ENCODE data around the gene SEMA3A. TPM values are rescaled to one million over a fixed set of nuclear protein-coding genes. Genes with fewer than 3 reads are reported as not detected.

SEMA3A gene
- total and polyA plus RNA-seq, 4 donors, result 0.13 to 0.56 (median 0.20) TPM

- Histone ChIP-seq H3K36me3 (ENCODE audit: control insufficient read depth in 4 of 4, insufficient read depth in 3 of 4, low read depth in 1 of 4, low read length in 3 of 4) (no peaks in the 10 kb centered on the region), H3K9ac (ENCODE audit: low read depth in 1 of 2, low read length in 2 of 2) (no peak overlapping the region), H3K9me3 (ENCODE audit: control insufficient read depth in 4 of 4, low read length in 3 of 4) (no peaks in the 10 kb centered on the region), H3K27ac (ENCODE audit: low read depth in 1 of 2, low read length in 2 of 2) (no peak overlapping the region), H3K27me3 (ENCODE audit: control insufficient read depth in 4 of 4, insufficient read depth in 4 of 4, low read length in 3 of 4) (peaks cover 0 to 2% (median 0%) of the 10 kb centered on the region in 4 donors), H3K4me3 (ENCODE audit: low read depth in 1 of 3, low read length in 3 of 3) (no peak overlapping the region), H3K4me1 (ENCODE audit: control insufficient read depth in 4 of 4, insufficient read depth in 4 of 4, low read length in 3 of 4) (no peaks in the 10 kb centered on the region)
- no peak for TF ChIP-seq MAX (IDR thresholded peaks at IDR 0.05)
- TF ChIP-seq REST (IDR thresholded peaks at IDR 0.05), result no peak
- no peak for DNase-seq (ENCODE audit: low spot score)
- WGBS, result 67% methylated on average over 3 of the region's 3 CpGs
Measured at GRCh38 chr7:84002348-84002747, 192.2 kb downstream of the SEMA3A start.

- Histone ChIP-seq H3K9ac (ENCODE audit: low read depth in 1 of 2, low read length in 2 of 2) (no peak overlapping the region), H3K4me3 (ENCODE audit: low read depth in 1 of 3, low read length in 3 of 3) (no peak overlapping the region), H3K36me3 (ENCODE audit: control insufficient read depth in 4 of 4, insufficient read depth in 3 of 4, low read depth in 1 of 4, low read length in 3 of 4) (no peaks in the 10 kb centered on the region), H3K9me3 (ENCODE audit: control insufficient read depth in 4 of 4, low read length in 3 of 4) (no peaks in the 10 kb centered on the region), H3K27ac (ENCODE audit: low read depth in 1 of 2, low read length in 2 of 2) (no peak overlapping the region), H3K27me3 (ENCODE audit: control insufficient read depth in 4 of 4, insufficient read depth in 4 of 4, low read length in 3 of 4) (no peaks in the 10 kb centered on the region), H3K4me1 (ENCODE audit: control insufficient read depth in 4 of 4, insufficient read depth in 4 of 4, low read length in 3 of 4) (no peaks in the 10 kb centered on the region)
- DNase-seq (ENCODE audit: low spot score), result no peak
- WGBS, result 0% methylated on average over 1 of the region's 1 CpG
- no peak for TF ChIP-seq TAF1 (conservative IDR thresholded peaks at IDR 0.05)
- no peak for TF ChIP-seq RXRA (IDR thresholded peaks at IDR 0.05)
- TF ChIP-seq HNF4A (conservative IDR thresholded peaks at IDR 0.05), result no peak
- no peak for TF ChIP-seq GABPA (IDR thresholded peaks at IDR 0.05 in 1 of 2, conservative IDR thresholded peaks at IDR 0.05 in 1 of 2)
- TF ChIP-seq MAX (IDR thresholded peaks at IDR 0.05), result no peak
- TF ChIP-seq RAD21 (IDR thresholded peaks at IDR 0.05), result no peak
- TF ChIP-seq FOXA1 (IDR thresholded peaks at IDR 0.05), result no peak
- TF ChIP-seq NR2F2 (IDR thresholded peaks at IDR 0.05), result no peak
- no peak for TF ChIP-seq REST (IDR thresholded peaks at IDR 0.05)
- no peak for TF ChIP-seq JUND (IDR thresholded peaks at IDR 0.05)
- no peak for TF ChIP-seq ZBTB33 (IDR thresholded peaks at IDR 0.05)
- TF ChIP-seq EGR1 (IDR thresholded peaks at IDR 0.05; ENCODE audit: low read depth in 2 of 2), result no peak
- no peak for TF ChIP-seq CTCF (IDR thresholded peaks at IDR 0.05; ENCODE audit: low read depth, low read length, missing input control)
- TF ChIP-seq FOXA2 (IDR thresholded peaks at IDR 0.05), result no peak
- TF ChIP-seq YY1 (IDR thresholded peaks at IDR 0.05), result no peak
- no peak for TF ChIP-seq SP1 (IDR thresholded peaks at IDR 0.05)
- no peak for TF ChIP-seq HNF4G (IDR thresholded peaks at IDR 0.05)
Measured at GRCh38 chr7:83996879-83997278, 197.7 kb downstream of the SEMA3A start.

Measured in liver (tissue), 9 donors.